OCI-LY1 (cell line): Measurements from ENCODE around the gene COL15A1.

ENCODE experiments used
- CTCF ChIP-seq: fragments of 200-600 bp; sonication (generic), shearing (Covaris generic); IDR thresholded peaks from 2 replicates; pipeline ENCODE4 v1.5.1; 2017; ENCODE audit warnings: mild to moderate bottlenecking, antibody characterized with exemption, low read length, moderate library complexity, mixed read lengths
- EZH2 ChIP-seq: fragments of 200-600 bp; sonication (generic), shearing (Covaris generic); IDR thresholded peaks from 2 replicates; pipeline ENCODE4 v1.8.0; 2017; ENCODE audit warnings: borderline replicate concordance, mixed run types, mild to moderate bottlenecking, antibody characterized with exemption, low read length, moderate library complexity, mixed read lengths

- no peak for TF ChIP-seq CTCF
- TF ChIP-seq EZH2, result no peak
Observed at GRCh38 chr9:98992107-98992884, 48.6 kb downstream of the COL15A1 start.
